Measurements from ENCODE around the gene ULK4. TPM values are rescaled to one million over a fixed set of nuclear protein-coding genes. Genes with fewer than 3 reads are reported as not detected.

Gene ULK4
- total and polyA plus RNA-seq, 7 donors = 2.1 to 18.6 (median 8.9) TPM

DNA sequence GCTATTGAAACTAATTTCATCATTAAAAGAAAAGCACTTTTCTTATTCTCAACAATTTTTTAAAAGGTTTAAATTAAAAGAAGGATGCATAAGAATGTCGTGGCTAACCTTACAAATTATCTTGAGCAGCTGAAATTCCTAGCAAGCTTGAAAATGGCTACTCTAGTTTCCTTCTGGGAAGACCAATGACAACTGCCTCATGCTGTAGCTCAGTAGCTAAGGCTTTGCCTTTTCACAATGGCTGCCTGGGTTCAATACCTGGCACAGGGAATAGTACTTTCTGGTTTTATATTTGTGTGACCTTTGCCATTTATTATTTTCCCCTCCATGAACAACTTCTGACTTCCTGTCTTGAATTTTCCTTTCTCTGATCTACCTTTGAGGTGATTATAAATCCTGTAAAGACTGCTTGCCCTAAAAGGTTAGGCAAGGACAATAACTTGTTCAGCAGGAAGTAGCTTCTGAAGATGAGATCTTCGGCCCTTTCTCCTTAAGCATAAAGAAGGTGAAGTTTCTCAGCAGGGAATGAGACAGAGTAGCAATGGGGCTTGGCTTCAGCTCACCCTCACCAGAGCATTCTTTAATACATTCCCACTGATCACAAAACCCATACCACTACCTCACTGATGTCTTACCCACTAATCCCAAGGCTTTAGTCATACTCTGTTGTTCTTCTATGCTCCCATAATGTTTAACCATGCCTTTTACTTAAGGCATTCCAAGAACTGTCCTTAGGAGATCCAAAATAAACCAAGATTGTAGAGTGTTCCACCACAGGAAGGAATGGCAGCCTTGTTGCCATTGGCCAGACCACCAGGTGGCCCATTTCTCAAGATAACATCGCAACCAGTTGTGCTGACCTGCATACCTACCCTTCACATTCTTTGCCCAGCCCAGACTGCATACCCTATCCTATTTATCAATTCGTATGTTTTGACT, 276.8 kb downstream of the ULK4 start:
- Histone ChIP-seq H3K4me1 (peaks cover 0 to 20% (median 10%) of the 10 kb centered on the region in 4 donors), H3K4me3 (no peak overlapping the region), H3K27ac (no peak overlapping the region), H3K27me3 (no peaks in the 10 kb centered on the region), H3K36me3 (no peaks in the 10 kb centered on the region), H3K9me3 (no peaks in the 10 kb centered on the region)
- DNase-seq = no peak
- whole genome bisulfite sequencing, 2 donors = 79 to 91% methylated on average over 4 of the region's 4 CpGs
- no peak for TF ChIP-seq POLR2A (IDR thresholded peaks at IDR 0.05)
- intact Hi-C loops (cut with DNase I) = no loop called here

- H3K4me1 ChIP-seq = peaks cover 0 to 17% (median 10%) of the 10 kb centered on the region in 4 donors
- WGBS, 2 donors = 42 to 79% methylated on average over 10 of the region's 10 CpGs
- H3K4me3 ChIP-seq = no peak overlapping the region
- no peaks in the 10 kb centered on the region for H3K9me3 ChIP-seq
- TF ChIP-seq EP300 (IDR thresholded peaks at IDR 0.05) (no peak), POLR2A (IDR thresholded peaks at IDR 0.05) (no peak), POLR2AphosphoS5 (IDR thresholded peaks at IDR 0.05) (no peak), CTCF (IDR thresholded peaks at IDR 0.05) (no peak)
- H3K36me3 ChIP-seq = no peaks in the 10 kb centered on the region
- no peak overlapping the region for H3K27ac ChIP-seq
- intact Hi-C loops (cut with DNase I) = no loop called here
- H3K27me3 ChIP-seq = no peaks in the 10 kb centered on the region
- DNase-seq = no peak
Observed at GRCh38 chr3:41683666-41684350, 278.1 kb downstream of the ULK4 start.

DNA sequence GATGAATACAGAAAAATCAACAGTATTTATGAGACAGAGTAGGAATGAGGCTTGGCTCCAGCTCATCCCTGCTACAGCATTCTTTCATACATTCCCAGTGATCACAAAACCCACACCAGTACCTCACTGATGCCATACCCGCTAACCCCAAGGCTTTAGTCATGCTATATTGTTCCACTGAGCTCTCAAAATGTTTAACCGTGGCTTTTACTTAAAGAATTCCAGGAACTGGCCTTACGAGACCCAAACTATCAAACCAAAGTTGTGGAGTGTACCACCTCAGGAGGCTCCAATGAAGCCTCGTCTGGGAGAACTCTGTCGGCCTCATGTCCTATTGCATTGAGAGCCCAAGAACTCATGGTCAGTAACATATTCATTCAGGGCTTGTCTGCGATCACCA, 278.9 kb downstream of the ULK4 start:
- intact Hi-C loops (cut with DNase I) = no loop called here
- no peak for TF ChIP-seq EP300 (IDR thresholded peaks at IDR 0.05)
- TF ChIP-seq POLR2AphosphoS5 (IDR thresholded peaks at IDR 0.05) = no peak
- no peak for TF ChIP-seq CTCF (IDR thresholded peaks at IDR 0.05)
- TF ChIP-seq POLR2A (IDR thresholded peaks at IDR 0.05) = no peak
- no peaks in the 10 kb centered on the region for H3K9me3 ChIP-seq
- H3K27me3 ChIP-seq = no peaks in the 10 kb centered on the region
- no peak for DNase-seq
- WGBS, 2 donors = 95% methylated on average over 6 of the region's 6 CpGs
- no peak overlapping the region for H3K4me3 ChIP-seq
- no peaks in the 10 kb centered on the region for H3K36me3 ChIP-seq
- H3K4me1 ChIP-seq = peaks cover 0 to 17% (median 8%) of the 10 kb centered on the region in 4 donors
- H3K27ac ChIP-seq = no peak overlapping the region

- Histone ChIP-seq H3K27ac (no peak overlapping the region), H3K9me3 (no peaks in the 10 kb centered on the region), H3K4me3 (no peak overlapping the region), H3K36me3 (no peaks in the 10 kb centered on the region), H3K27me3 (no peaks in the 10 kb centered on the region), H3K4me1 (peaks cover 0 to 17% (median 8%) of the 10 kb centered on the region in 4 donors)
- intact Hi-C loops (cut with DNase I) = no loop called here
- TF ChIP-seq EP300 (IDR thresholded peaks at IDR 0.05) = no peak
- no peak for TF ChIP-seq POLR2AphosphoS5 (IDR thresholded peaks at IDR 0.05)
- TF ChIP-seq POLR2A (IDR thresholded peaks at IDR 0.05) = no peak
- TF ChIP-seq CTCF (IDR thresholded peaks at IDR 0.05) = no peak
- no peak for DNase-seq
- 88 to 95% methylated on average over 3 of the region's 3 CpGs for WGBS, 2 donors
Observed at GRCh38 chr3:41682382-41682781, 279.5 kb downstream of the ULK4 start.

DNA sequence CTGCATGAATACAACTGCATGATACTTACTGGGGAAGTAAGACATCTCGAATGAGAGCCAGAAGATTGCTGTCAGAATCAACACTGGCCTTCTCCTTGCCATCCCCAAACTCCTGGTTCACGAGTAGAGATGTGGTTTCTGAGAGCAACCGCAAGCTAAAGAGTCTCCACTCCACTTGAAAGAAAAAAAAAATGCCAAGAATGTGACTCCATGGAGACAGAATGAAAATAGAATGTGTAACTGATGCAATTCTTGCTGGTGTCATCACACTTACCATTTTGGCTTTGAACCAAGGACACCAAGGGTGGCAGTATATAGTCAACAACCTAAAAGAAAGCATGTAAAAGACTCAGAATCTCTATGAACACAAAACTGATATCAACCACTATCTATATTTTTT, 280.4 kb downstream of the ULK4 start:
- TF ChIP-seq POLR2A (IDR thresholded peaks at IDR 0.05) (no peak), POLR2AphosphoS5 (IDR thresholded peaks at IDR 0.05) (peak in 1 of 4 donors; percentile 14)
- no peak for DNase-seq
- no peaks in the 10 kb centered on the region for H3K9me3 ChIP-seq
- H3K27me3 ChIP-seq = no peaks in the 10 kb centered on the region
- H3K4me1 ChIP-seq = peaks cover 0 to 17% (median 8%) of the 10 kb centered on the region in 4 donors
- peak overlapping the region in 1 of 4 donors; percentile 43 for H3K27ac ChIP-seq
- no peaks in the 10 kb centered on the region for H3K36me3 ChIP-seq
- WGBS, 2 donors = 79 to 85% methylated on average over 3 of the region's 3 CpGs
- intact Hi-C loops (cut with DNase I) = no loop called here
- no peak overlapping the region for H3K4me3 ChIP-seq
